Measurements from ENCODE around the gene TCP11L2.
"Not testable (repeated sequence)": the region's sequence is repeated elsewhere in the genome, so short reads cannot be mapped to it uniquely, and the experiment has no call there.

Gene TCP11L2

GRCh38 chr12:106282457-106283097 lies 20.0 kb upstream of the TCP11L2 start:
- Histone ChIP-seq H3K9ac (ENCODE audit: low read depth in 1 of 2, low read length in 2 of 2) (no peak overlapping the region), H3K9me3 (ENCODE audit: control insufficient read depth in 1 of 2, low read length in 2 of 2) (peaks cover 2 to 11% of the 10 kb centered on the region in 2 donors), H3K4me3 (ENCODE audit: low read depth in 1 of 2, low read length in 2 of 2) (no peak overlapping the region), H3K27ac (ENCODE audit: low read depth, low read length) (no peak overlapping the region), H3K36me3 (ENCODE audit: control insufficient read depth in 1 of 2, insufficient read depth in 2 of 2, low read length in 2 of 2) (no peaks in the 10 kb centered on the region), H3K4me1 (ENCODE audit: control insufficient read depth in 1 of 2, insufficient read depth in 2 of 2, low read length in 2 of 2) (peaks cover 0 to under 1% of the 10 kb centered on the region in 2 donors), H3K27me3 (ENCODE audit: control insufficient read depth in 1 of 2, insufficient read depth in 2 of 2, low read length in 2 of 2) (peaks cover 0 to 4% of the 10 kb centered on the region in 2 donors)

- no peak overlapping the region for H3K4me3 ChIP-seq (ENCODE audit: low read depth in 1 of 2, low read length in 2 of 2)
- peaks cover 5 to 14% of the 10 kb centered on the region in 2 donors for H3K4me1 ChIP-seq (ENCODE audit: control insufficient read depth in 1 of 2, insufficient read depth in 2 of 2, low read length in 2 of 2)
- H3K9ac ChIP-seq (ENCODE audit: low read depth in 1 of 2, low read length in 2 of 2), result no peak overlapping the region
- peaks cover 2 to 11% of the 10 kb centered on the region in 2 donors for H3K9me3 ChIP-seq (ENCODE audit: control insufficient read depth in 1 of 2, low read length in 2 of 2)
- H3K27ac ChIP-seq (ENCODE audit: low read depth, low read length), result no peak overlapping the region
- no peaks in the 10 kb centered on the region for H3K36me3 ChIP-seq (ENCODE audit: control insufficient read depth in 1 of 2, insufficient read depth in 2 of 2, low read length in 2 of 2)
- H3K27me3 ChIP-seq (ENCODE audit: control insufficient read depth in 1 of 2, insufficient read depth in 2 of 2, low read length in 2 of 2), result peaks cover 0 to 4% of the 10 kb centered on the region in 2 donors
These were observed 18.0 kb upstream of the TCP11L2 start for GRCh38 chr12:106284358-106285105.

- H3K4me3 ChIP-seq (ENCODE audit: low read depth in 1 of 2, low read length in 2 of 2), result no peak overlapping the region
- H3K9me3 ChIP-seq (ENCODE audit: control insufficient read depth in 1 of 2, low read length in 2 of 2), result peaks cover 2 to 11% of the 10 kb centered on the region in 2 donors
- no peaks in the 10 kb centered on the region for H3K36me3 ChIP-seq (ENCODE audit: control insufficient read depth in 1 of 2, insufficient read depth in 2 of 2, low read length in 2 of 2)
- peaks cover 0 to 4% of the 10 kb centered on the region in 2 donors for H3K27me3 ChIP-seq (ENCODE audit: control insufficient read depth in 1 of 2, insufficient read depth in 2 of 2, low read length in 2 of 2)
- no peak overlapping the region for H3K9ac ChIP-seq (ENCODE audit: low read depth in 1 of 2, low read length in 2 of 2)
- H3K4me1 ChIP-seq (ENCODE audit: control insufficient read depth in 1 of 2, insufficient read depth in 2 of 2, low read length in 2 of 2), result peaks cover 5 to 16% of the 10 kb centered on the region in 2 donors
- H3K27ac ChIP-seq (ENCODE audit: low read depth, low read length), result no peak overlapping the region
These were observed 16.6 kb upstream of the TCP11L2 start for GRCh38 chr12:106285982-106286381.

GRCh38 chr12:106286576-106287162 lies 15.9 kb upstream of the TCP11L2 start:
- not testable (repeated sequence) for H3K27me3 ChIP-seq (ENCODE audit: control insufficient read depth in 1 of 2, insufficient read depth in 2 of 2, low read length in 2 of 2); H3K9me3 ChIP-seq (ENCODE audit: control insufficient read depth in 1 of 2, low read length in 2 of 2); H3K36me3 ChIP-seq (ENCODE audit: control insufficient read depth in 1 of 2, insufficient read depth in 2 of 2, low read length in 2 of 2); H3K4me3 ChIP-seq (ENCODE audit: low read depth in 1 of 2, low read length in 2 of 2); H3K9ac ChIP-seq (ENCODE audit: low read depth in 1 of 2, low read length in 2 of 2); H3K27ac ChIP-seq (ENCODE audit: low read depth, low read length)
- H3K4me1 ChIP-seq (ENCODE audit: control insufficient read depth in 1 of 2, insufficient read depth in 2 of 2, low read length in 2 of 2), result peaks cover 8 to 19% of the 10 kb centered on the region in 2 donors

- H3K4me1 ChIP-seq (ENCODE audit: control insufficient read depth in 1 of 2, insufficient read depth in 2 of 2, low read length in 2 of 2), result peaks cover 8 to 19% of the 10 kb centered on the region in 2 donors
- H3K27ac ChIP-seq (ENCODE audit: low read depth, low read length), result no peak overlapping the region
- no peak overlapping the region for H3K4me3 ChIP-seq (ENCODE audit: low read depth in 1 of 2, low read length in 2 of 2)
- H3K36me3 ChIP-seq (ENCODE audit: control insufficient read depth in 1 of 2, insufficient read depth in 2 of 2, low read length in 2 of 2), result no peaks in the 10 kb centered on the region
- no peak overlapping the region for H3K9ac ChIP-seq (ENCODE audit: low read depth in 1 of 2, low read length in 2 of 2)
- H3K9me3 ChIP-seq (ENCODE audit: control insufficient read depth in 1 of 2, low read length in 2 of 2), result peaks cover 0 to under 1% of the 10 kb centered on the region in 2 donors
- H3K27me3 ChIP-seq (ENCODE audit: control insufficient read depth in 1 of 2, insufficient read depth in 2 of 2, low read length in 2 of 2), result peaks cover 0 to 4% of the 10 kb centered on the region in 2 donors
These were observed 15.2 kb upstream of the TCP11L2 start for GRCh38 chr12:106287364-106287763.

GRCh38 chr12:106288101-106288493 lies 14.4 kb upstream of the TCP11L2 start:
- H3K4me3 ChIP-seq (ENCODE audit: low read depth in 1 of 2, low read length in 2 of 2), result no peak overlapping the region
- H3K9me3 ChIP-seq (ENCODE audit: control insufficient read depth in 1 of 2, low read length in 2 of 2), result no peaks in the 10 kb centered on the region
- H3K36me3 ChIP-seq (ENCODE audit: control insufficient read depth in 1 of 2, insufficient read depth in 2 of 2, low read length in 2 of 2), result no peaks in the 10 kb centered on the region
- H3K27ac ChIP-seq (ENCODE audit: low read depth, low read length), result no peak overlapping the region
- peaks cover 0 to 4% of the 10 kb centered on the region in 2 donors for H3K27me3 ChIP-seq (ENCODE audit: control insufficient read depth in 1 of 2, insufficient read depth in 2 of 2, low read length in 2 of 2)
- peaks cover 8 to 19% of the 10 kb centered on the region in 2 donors for H3K4me1 ChIP-seq (ENCODE audit: control insufficient read depth in 1 of 2, insufficient read depth in 2 of 2, low read length in 2 of 2)
- H3K9ac ChIP-seq (ENCODE audit: low read depth in 1 of 2, low read length in 2 of 2), result no peak overlapping the region

GRCh38 chr12:106288494-106289195 lies 13.9 kb upstream of the TCP11L2 start:
- no peaks in the 10 kb centered on the region for H3K36me3 ChIP-seq (ENCODE audit: control insufficient read depth in 1 of 2, insufficient read depth in 2 of 2, low read length in 2 of 2)
- H3K4me1 ChIP-seq (ENCODE audit: control insufficient read depth in 1 of 2, insufficient read depth in 2 of 2, low read length in 2 of 2), result peaks cover 8 to 19% of the 10 kb centered on the region in 2 donors
- H3K9ac ChIP-seq (ENCODE audit: low read depth in 1 of 2, low read length in 2 of 2), result no peak overlapping the region
- peaks cover 0 to 4% of the 10 kb centered on the region in 2 donors for H3K27me3 ChIP-seq (ENCODE audit: control insufficient read depth in 1 of 2, insufficient read depth in 2 of 2, low read length in 2 of 2)
- no peaks in the 10 kb centered on the region for H3K9me3 ChIP-seq (ENCODE audit: control insufficient read depth in 1 of 2, low read length in 2 of 2)
- no peak overlapping the region for H3K27ac ChIP-seq (ENCODE audit: low read depth, low read length)
- no peak overlapping the region for H3K4me3 ChIP-seq (ENCODE audit: low read depth in 1 of 2, low read length in 2 of 2)

GRCh38 chr12:106289196-106289681 lies 13.3 kb upstream of the TCP11L2 start:
- no peak overlapping the region for H3K4me3 ChIP-seq (ENCODE audit: low read depth in 1 of 2, low read length in 2 of 2)
- H3K27ac ChIP-seq (ENCODE audit: low read depth, low read length), result no peak overlapping the region
- H3K36me3 ChIP-seq (ENCODE audit: control insufficient read depth in 1 of 2, insufficient read depth in 2 of 2, low read length in 2 of 2), result no peaks in the 10 kb centered on the region
- H3K4me1 ChIP-seq (ENCODE audit: control insufficient read depth in 1 of 2, insufficient read depth in 2 of 2, low read length in 2 of 2), result peaks cover 8 to 19% of the 10 kb centered on the region in 2 donors
- H3K27me3 ChIP-seq (ENCODE audit: control insufficient read depth in 1 of 2, insufficient read depth in 2 of 2, low read length in 2 of 2), result peaks cover 0 to 4% of the 10 kb centered on the region in 2 donors
- H3K9ac ChIP-seq (ENCODE audit: low read depth in 1 of 2, low read length in 2 of 2), result no peak overlapping the region
- H3K9me3 ChIP-seq (ENCODE audit: control insufficient read depth in 1 of 2, low read length in 2 of 2), result no peaks in the 10 kb centered on the region

GRCh38 chr12:106290666-106291065 lies 11.9 kb upstream of the TCP11L2 start:
- no peak overlapping the region for H3K4me3 ChIP-seq (ENCODE audit: low read depth in 1 of 2, low read length in 2 of 2)
- H3K36me3 ChIP-seq (ENCODE audit: control insufficient read depth in 1 of 2, insufficient read depth in 2 of 2, low read length in 2 of 2), result no peaks in the 10 kb centered on the region
- H3K27me3 ChIP-seq (ENCODE audit: control insufficient read depth in 1 of 2, insufficient read depth in 2 of 2, low read length in 2 of 2), result peaks cover 0 to 4% of the 10 kb centered on the region in 2 donors
- no peak overlapping the region for H3K9ac ChIP-seq (ENCODE audit: low read depth in 1 of 2, low read length in 2 of 2)
- H3K9me3 ChIP-seq (ENCODE audit: control insufficient read depth in 1 of 2, low read length in 2 of 2), result no peaks in the 10 kb centered on the region
- H3K27ac ChIP-seq (ENCODE audit: low read depth, low read length), result no peak overlapping the region
- peaks cover 8 to 19% of the 10 kb centered on the region in 2 donors for H3K4me1 ChIP-seq (ENCODE audit: control insufficient read depth in 1 of 2, insufficient read depth in 2 of 2, low read length in 2 of 2)

All from duodenal mucosa (tissue), 2 donors.